A549 (cell line): ENCODE results near the gene GRID1. TPM values are rescaled to one million over a fixed set of nuclear protein-coding genes. Genes with fewer than 3 reads are reported as not detected.

Experiments used
- ATAC-seq, 2 experiments: fragments of 200-7000 bp in 1 of 2; fragments of >200 bp in 1 of 2; cut with Nextera tagmentation in 1 of 2; cut with Tn5 transposase in 1 of 2; 3 replicates each; pipeline versions ENCODE4 v1.8.0 to v1.9.1; 2018 to 2020; ENCODE audit warnings: mild to moderate bottlenecking in 1 of 2, moderate library complexity in 1 of 2
- CTCF ChIA-PET: fragments of 300-600 bp; sonication (Branson Sonifier 250); formaldehyde crosslinking; extraction: SDS; loops from one replicate; lab custom pipeline; 2021; ENCODE audit warnings: antibody characterized with exemption, inconsistent platforms; lab: Yijun Ruan, JAX
- POLR2A ChIA-PET: fragments of 350-600 bp; formaldehyde crosslinking; extraction: SDS; loops from one replicate; lab custom pipeline; 2021; ENCODE audit warnings: antibody characterized with exemption, inconsistent platforms; lab: Yijun Ruan, JAX
- DNase-seq, 2 experiments: peaks; one replicate each; pipeline versions ENCODE4 v3.0.0 to v3.0.0-alpha.2; 2011 to 2016; ENCODE audit warnings: low read depth in 1 of 2, low spot score in 1 of 2
- FAIRE-seq: peaks from 2 replicates; lab custom pipeline; 2011; peaks lifted over from hg19 to GRCh38; lab: Jason Lieb, UNC
- H3K27ac ChIP-seq, 2 experiments: fragments of >200 bp; sonication (Bioruptor Twin); formaldehyde crosslinking; 3 replicates each; pipeline ENCODE4 v1.5.1; 2016 to 2017
- H3K4me1 ChIP-seq: fragments of >200 bp; sonication (Bioruptor Twin); formaldehyde crosslinking; 3 replicates; pipeline ENCODE4 v1.6.1; 2016
- H3K4me2 ChIP-seq: fragments of >200 bp; sonication (Bioruptor Twin); formaldehyde crosslinking; 3 replicates; pipeline ENCODE4 v1.6.1; 2016
- H3K4me3 ChIP-seq: fragments of >200 bp; sonication (Bioruptor Twin); formaldehyde crosslinking; 3 replicates; pipeline ENCODE4 v1.5.1; 2016
- H3K9me3 ChIP-seq: fragments of >200 bp; sonication (Bioruptor Twin); formaldehyde crosslinking; 3 replicates; pipeline ENCODE4 v1.6.1; 2016
- CBX2 ChIP-seq: fragments of 200-600 bp; sonication (generic); IDR thresholded peaks from 2 replicates; pipeline ENCODE4 v1.6.1; 2016; ENCODE audit warnings: low read depth, mild to moderate bottlenecking, borderline replicate concordance
- CHD4 ChIP-seq: fragments of 200-600 bp; sonication (generic); IDR thresholded peaks from 2 replicates; pipeline ENCODE4 v1.6.1; 2016; ENCODE audit warnings: antibody characterized with exemption, mild to moderate bottlenecking, borderline replicate concordance
- ESRRA ChIP-seq: fragments of 150-350 bp; IDR thresholded peaks from 2 replicates; pipeline ENCODE4 v1.6.1; 2014; ENCODE audit warnings: mild to moderate bottlenecking, low read length, borderline replicate concordance
- FOSB ChIP-seq: fragments of 250-450 bp; sonication (Bioruptor Pico); IDR thresholded peaks from 2 replicates; pipeline ENCODE4 v1.5.0; 2020; ENCODE audit warnings: mild to moderate bottlenecking, moderate library complexity
- GATA3 ChIP-seq: IDR thresholded peaks from 2 replicates; pipeline ENCODE4 v1.6.1; 2012; ENCODE audit warnings: borderline replicate concordance
- HOXB13 ChIP-seq: fragments of 250-450 bp; sonication (Bioruptor Pico); IDR thresholded peaks from 2 replicates; pipeline ENCODE4 v1.5.0; 2020; ENCODE audit warnings: low read depth, mild to moderate bottlenecking, moderate library complexity
- HOXB5 ChIP-seq: fragments of 250-450 bp; sonication (Bioruptor Pico); IDR thresholded peaks from 2 replicates; pipeline ENCODE4 v1.5.0; 2020; ENCODE audit warnings: mild to moderate bottlenecking, moderate library complexity
- JUN ChIP-seq, 2 experiments: fragments of >200 bp; sonication (Bioruptor Twin); formaldehyde crosslinking; IDR thresholded peaks; 2 replicates in 1 of 2; 3 replicates in 1 of 2; pipeline ENCODE4 v1.6.1; 2016 to 2017
- JUNB ChIP-seq: fragments of >200 bp; sonication (Bioruptor Twin); formaldehyde crosslinking; IDR thresholded peaks from 2 replicates; pipeline ENCODE4 v1.6.1; 2016
- KDM1A ChIP-seq: fragments of 200-600 bp; sonication (generic); IDR thresholded peaks from 2 replicates; pipeline ENCODE4 v1.6.1; 2016; ENCODE audit warnings: low read depth, mild to moderate bottlenecking
- KDM5A ChIP-seq: fragments of 200-600 bp; sonication (generic); IDR thresholded peaks from 2 replicates; pipeline ENCODE4 v1.6.1; 2016; ENCODE audit warnings: antibody characterized with exemption, mild to moderate bottlenecking
- MAZ ChIP-seq: fragments of 150-350 bp; IDR thresholded peaks from 2 replicates; pipeline ENCODE4 v1.6.1; 2014; ENCODE audit warnings: antibody characterized with exemption, low read depth, low read length, borderline replicate concordance
- NFE2L2 ChIP-seq: fragments of 150-350 bp; conservative IDR thresholded peaks from 2 replicates; pipeline ENCODE4 v1.6.1; 2014; ENCODE audit warnings: low read length
- NPAS2 ChIP-seq: fragments of 250-450 bp; sonication (Bioruptor Pico); IDR thresholded peaks from 2 replicates; pipeline ENCODE4 v1.8.0; 2022; ENCODE audit warnings: mild to moderate bottlenecking, moderate library complexity, borderline replicate concordance
- RARB ChIP-seq: fragments of 250-450 bp; sonication (Bioruptor Pico); IDR thresholded peaks from 2 replicates; pipeline ENCODE4 v1.8.0; 2021; ENCODE audit warnings: mild to moderate bottlenecking, moderate library complexity
- RCOR1 ChIP-seq: fragments of 150-350 bp; IDR thresholded peaks from 2 replicates; pipeline ENCODE4 v1.6.1; 2014; ENCODE audit warnings: antibody characterized with exemption, low read length, low read depth
- RFX5 ChIP-seq: fragments of 450-650 bp; IDR thresholded peaks from 2 replicates; pipeline ENCODE4 v1.7.1; 2014; ENCODE audit warnings: antibody characterized with exemption, mild to moderate bottlenecking, moderate library complexity
- SMC3 ChIP-seq: fragments of >200 bp; sonication (Bioruptor Twin); formaldehyde crosslinking; IDR thresholded peaks from 3 replicates; pipeline ENCODE4 v1.6.1; 2018; ENCODE audit warnings: inconsistent platforms
- TFCP2L1 ChIP-seq: fragments of 250-450 bp; sonication (Bioruptor Pico); IDR thresholded peaks from 2 replicates; pipeline ENCODE4 v1.5.0; 2021; ENCODE audit warnings: mild to moderate bottlenecking
- ZNF302 ChIP-seq: fragments of 250-450 bp; sonication (Bioruptor Pico); IDR thresholded peaks from 2 replicates; pipeline ENCODE4 v1.9.0; 2021; ENCODE audit warnings: inconsistent platforms, mild to moderate bottlenecking, moderate library complexity
- WGBS: methylation state at CpG from one replicate; pipeline ENCODE4 v1.1.6; 2017; ENCODE audit errors: missing lambda C conversion rate; 5-methylcytosine and 5-hydroxymethylcytosine counted together
- polyA plus RNA-seq, 4 experiments: library from polyadenylated mRNA; depleted of rRNA in 3 of 4; stranded (reverse); fragments of >200 nt; fragmentation: RNase III in 1 of 4; extraction: RNeasy Plus Mini Kit Qiagen cat#74134 plus additional on column Dnase treatment in 1 of 4; gene quantifications; 2 replicates in 3 of 4; 3 replicates in 1 of 4; pipeline ENCODE4 v1.2.3, GENCODE V29; 2011 to 2017
- TF ChIP-seq, protein P1 (sequence below): IDR thresholded peaks from 2 replicates; pipeline ENCODE4 v1.6.1; 2012
- TF ChIP-seq, protein P2 (sequence below): fragments of 250-450 bp; sonication (Bioruptor Pico); IDR thresholded peaks from 2 replicates; pipeline ENCODE4 v1.5.0; 2020; ENCODE audit warnings: low read depth, mild to moderate bottlenecking, moderate library complexity
- TF ChIP-seq, protein P3 (sequence below): fragments of 450-650 bp; IDR thresholded peaks from 2 replicates; pipeline ENCODE4 v1.6.1; 2014; ENCODE audit warnings: antibody characterized with exemption
- TF ChIP-seq, protein P4 (sequence below): fragments of 150-350 bp; IDR thresholded peaks from 2 replicates; pipeline ENCODE4 v1.6.1; 2014; ENCODE audit warnings: low read depth, mild to moderate bottlenecking, low read length
- TF ChIP-seq, protein P5 (sequence below): fragments of 250-450 bp; sonication (Bioruptor Pico); IDR thresholded peaks from 2 replicates; pipeline ENCODE4 v1.5.0; 2021; ENCODE audit warnings: mild to moderate bottlenecking, moderate library complexity, borderline replicate concordance

The GRID1 gene
- polyA plus RNA-seq, 2 of the 4 experiments (the other 2 are of a cell fraction) = 0.14 to 0.30 TPM

DNA sequence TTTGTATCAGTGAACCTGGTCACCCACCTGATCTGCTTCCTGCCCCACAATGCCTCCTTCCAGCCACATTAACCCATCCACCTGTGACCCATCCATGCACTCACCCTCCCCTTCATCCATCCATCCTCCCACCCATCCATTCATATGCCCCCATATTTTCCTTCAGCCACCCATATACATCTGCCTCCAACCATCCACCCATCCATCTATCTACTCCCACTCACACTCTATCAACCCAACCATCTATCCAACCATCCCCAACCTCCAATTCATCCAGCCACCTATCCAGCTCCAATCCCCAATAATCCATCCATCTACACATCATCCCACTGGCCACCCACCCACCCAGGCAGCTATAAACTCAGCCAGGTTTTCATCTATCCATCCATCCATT lies 51.0 kb downstream of the GRID1 start:
- TF ChIP-seq TFCP2L1 (CRISPR knock-in tag) = no peak
- TF ChIP-seq RCOR1 = no peak
- no peak for TF ChIP-seq RARB (CRISPR knock-in tag)
- no peak for TF ChIP-seq NFE2L2
- TF ChIP-seq JUNB = no peak
- no peak for TF ChIP-seq GATA3
- TF ChIP-seq HOXB13 (CRISPR knock-in tag) = no peak
- TF ChIP-seq, protein P1, sequence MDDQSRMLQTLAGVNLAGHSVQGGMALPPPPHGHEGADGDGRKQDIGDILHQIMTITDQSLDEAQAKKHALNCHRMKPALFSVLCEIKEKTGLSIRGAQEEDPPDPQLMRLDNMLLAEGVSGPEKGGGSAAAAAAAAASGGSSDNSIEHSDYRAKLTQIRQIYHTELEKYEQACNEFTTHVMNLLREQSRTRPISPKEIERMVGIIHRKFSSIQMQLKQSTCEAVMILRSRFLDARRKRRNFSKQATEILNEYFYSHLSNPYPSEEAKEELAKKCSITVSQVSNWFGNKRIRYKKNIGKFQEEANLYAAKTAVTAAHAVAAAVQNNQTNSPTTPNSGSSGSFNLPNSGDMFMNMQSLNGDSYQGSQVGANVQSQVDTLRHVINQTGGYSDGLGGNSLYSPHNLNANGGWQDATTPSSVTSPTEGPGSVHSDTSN = no peak
- TF ChIP-seq, protein P2, sequence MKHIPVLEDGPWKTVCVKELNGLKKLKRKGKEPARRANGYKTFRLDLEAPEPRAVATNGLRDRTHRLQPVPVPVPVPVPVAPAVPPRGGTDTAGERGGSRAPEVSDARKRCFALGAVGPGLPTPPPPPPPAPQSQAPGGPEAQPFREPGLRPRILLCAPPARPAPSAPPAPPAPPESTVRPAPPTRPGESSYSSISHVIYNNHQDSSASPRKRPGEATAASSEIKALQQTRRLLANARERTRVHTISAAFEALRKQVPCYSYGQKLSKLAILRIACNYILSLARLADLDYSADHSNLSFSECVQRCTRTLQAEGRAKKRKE (CRISPR knock-in tag) = no peak
- no peak for TF ChIP-seq RFX5
- no peak for TF ChIP-seq CBX2
- no peak for TF ChIP-seq CHD4
- no peak for TF ChIP-seq FOSB (CRISPR knock-in tag)
- TF ChIP-seq SMC3 = no peak
- TF ChIP-seq, protein P3, sequence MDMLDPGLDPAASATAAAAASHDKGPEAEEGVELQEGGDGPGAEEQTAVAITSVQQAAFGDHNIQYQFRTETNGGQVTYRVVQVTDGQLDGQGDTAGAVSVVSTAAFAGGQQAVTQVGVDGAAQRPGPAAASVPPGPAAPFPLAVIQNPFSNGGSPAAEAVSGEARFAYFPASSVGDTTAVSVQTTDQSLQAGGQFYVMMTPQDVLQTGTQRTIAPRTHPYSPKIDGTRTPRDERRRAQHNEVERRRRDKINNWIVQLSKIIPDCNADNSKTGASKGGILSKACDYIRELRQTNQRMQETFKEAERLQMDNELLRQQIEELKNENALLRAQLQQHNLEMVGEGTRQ = no peak
- TF ChIP-seq MAZ = no peak
- no peak for TF ChIP-seq KDM5A
- ChIA-PET CTCF (interaction anchor here (0.6 kb wide), 1 partner anchor 48 kb away, joined by 3 read pairs; no protein-coding TSS in a partner anchor), POLR2A (no interaction called here)
- Histone ChIP-seq H3K4me2 (no peak overlapping the region), H3K9me3 (no peaks in the 10 kb centered on the region), H3K27ac (no peak overlapping the region), H3K4me3 (no peak overlapping the region), H3K4me1 (no peaks in the 10 kb centered on the region; the same call in 2 of the 3 replicates)
- no peak for ATAC-seq
- FAIRE-seq = no peak
- DNase-seq = no peak

DNA sequence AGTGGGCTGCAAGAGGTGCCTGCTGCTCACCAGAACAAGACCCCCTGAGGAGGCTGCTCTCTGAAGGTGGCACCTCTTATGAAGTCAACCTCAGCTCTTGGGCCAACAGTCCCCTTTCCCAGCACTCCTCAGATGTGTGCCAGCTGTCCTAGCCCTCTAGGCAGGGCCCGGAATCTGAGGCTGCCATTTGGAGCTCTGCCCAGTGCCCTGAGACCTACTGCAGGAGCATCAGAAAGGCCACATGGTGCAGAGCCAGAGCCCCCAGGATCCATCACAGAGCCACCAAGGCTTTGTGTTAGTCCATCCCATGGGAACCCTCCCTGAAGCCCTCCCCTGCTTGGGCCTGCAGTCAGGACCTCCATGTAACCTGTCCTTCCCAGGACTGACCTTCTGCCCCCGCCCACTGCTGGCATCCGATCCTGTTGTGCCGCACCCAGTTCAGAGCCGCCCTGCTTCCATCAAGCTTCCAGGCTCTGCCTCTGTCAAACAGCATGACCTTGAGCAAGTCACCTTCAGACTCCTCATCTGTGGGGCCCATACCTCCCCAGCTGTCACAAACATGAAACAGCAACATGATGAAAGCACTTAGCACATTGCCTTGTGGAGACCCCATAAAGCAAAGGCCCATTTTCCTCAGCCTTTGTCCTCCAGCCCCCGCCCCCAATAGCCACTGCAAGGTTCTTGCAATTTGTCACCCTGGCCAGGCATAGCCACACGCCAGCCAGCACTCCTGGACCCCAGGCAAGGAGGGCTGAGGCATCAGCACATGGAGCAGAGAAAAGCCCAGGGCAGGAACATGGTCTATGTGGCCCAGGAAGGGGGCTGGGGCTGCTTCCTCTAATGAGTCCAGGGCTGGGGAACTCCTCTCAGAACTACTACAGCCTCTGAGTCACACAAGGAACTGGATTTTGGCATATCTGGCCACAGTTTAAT lies 51.7 kb downstream of the GRID1 start:
- H3K4me2 ChIP-seq = no peak overlapping the region
- ChIA-PET POLR2A (no interaction called here), CTCF (no interaction called here)
- no peak overlapping the region for H3K27ac ChIP-seq
- H3K4me1 ChIP-seq = no peaks in the 10 kb centered on the region; the same call in 2 of the 3 replicates
- WGBS = 63% methylated on average over 4 of the region's 7 CpGs
- ATAC-seq (no peak), DNase-seq (no peak), FAIRE-seq (no peak)
- no peaks in the 10 kb centered on the region for H3K9me3 ChIP-seq
- H3K4me3 ChIP-seq = no peak overlapping the region
- no peak for TF ChIP-seq JUN (IDR thresholded peaks at IDR 0.05)
- no peak for TF ChIP-seq NPAS2 (CRISPR knock-in tag)
- TF ChIP-seq CHD4 = no peak
- no peak for TF ChIP-seq KDM1A
- TF ChIP-seq, protein P4, sequence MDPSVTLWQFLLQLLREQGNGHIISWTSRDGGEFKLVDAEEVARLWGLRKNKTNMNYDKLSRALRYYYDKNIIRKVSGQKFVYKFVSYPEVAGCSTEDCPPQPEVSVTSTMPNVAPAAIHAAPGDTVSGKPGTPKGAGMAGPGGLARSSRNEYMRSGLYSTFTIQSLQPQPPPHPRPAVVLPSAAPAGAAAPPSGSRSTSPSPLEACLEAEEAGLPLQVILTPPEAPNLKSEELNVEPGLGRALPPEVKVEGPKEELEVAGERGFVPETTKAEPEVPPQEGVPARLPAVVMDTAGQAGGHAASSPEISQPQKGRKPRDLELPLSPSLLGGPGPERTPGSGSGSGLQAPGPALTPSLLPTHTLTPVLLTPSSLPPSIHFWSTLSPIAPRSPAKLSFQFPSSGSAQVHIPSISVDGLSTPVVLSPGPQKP = no peak
- TF ChIP-seq, protein P5, sequence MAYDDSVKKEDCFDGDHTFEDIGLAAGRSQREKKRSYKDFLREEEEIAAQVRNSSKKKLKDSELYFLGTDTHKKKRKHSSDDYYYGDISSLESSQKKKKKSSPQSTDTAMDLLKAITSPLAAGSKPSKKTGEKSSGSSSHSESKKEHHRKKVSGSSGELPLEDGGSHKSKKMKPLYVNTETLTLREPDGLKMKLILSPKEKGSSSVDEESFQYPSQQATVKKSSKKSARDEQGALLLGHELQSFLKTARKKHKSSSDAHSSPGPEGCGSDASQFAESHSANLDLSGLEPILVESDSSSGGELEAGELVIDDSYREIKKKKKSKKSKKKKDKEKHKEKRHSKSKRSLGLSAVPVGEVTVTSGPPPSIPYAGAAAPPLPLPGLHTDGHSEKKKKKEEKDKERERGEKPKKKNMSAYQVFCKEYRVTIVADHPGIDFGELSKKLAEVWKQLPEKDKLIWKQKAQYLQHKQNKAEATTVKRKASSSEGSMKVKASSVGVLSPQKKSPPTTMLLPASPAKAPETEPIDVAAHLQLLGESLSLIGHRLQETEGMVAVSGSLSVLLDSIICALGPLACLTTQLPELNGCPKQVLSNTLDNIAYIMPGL (CRISPR knock-in tag) = no peak
- TF ChIP-seq, protein P3 = no peak
- TF ChIP-seq SMC3 = no peak
- TF ChIP-seq ZNF302 (CRISPR knock-in tag) = no peak
- no peak for TF ChIP-seq ESRRA
- TF ChIP-seq KDM5A = no peak
- no peak for TF ChIP-seq HOXB5 (CRISPR knock-in tag)
